GM18951 (cell line): ENCODE measurements around the gene MAP1LC3B2.

Source experiments
- POLR2A ChIP-seq: IDR thresholded peaks from 4 replicates; pipeline ENCODE4 v1.6.1; 2011; ENCODE audit warnings: mild to moderate bottlenecking; ENCODE audit not compliant: insufficient read length, insufficient read depth; ENCODE audit errors: extremely low read depth
- in situ Hi-C: fragments of 300-500 bp; cut with MboI; formaldehyde crosslinking; loops from one replicate; pipeline ENCODE4 v1.12.0; 2022; ENCODE audit warnings: low sequenced_read_pairs, mixed read lengths, inconsistent platforms; ENCODE audit not compliant: unreplicated experiment

Gene MAP1LC3B2

GRCh38 chr12:116541547-116542344, 17.4 kb upstream of the MAP1LC3B2 start:
- in situ Hi-C loops: no loop called here
- TF ChIP-seq POLR2A: no peak

- in situ Hi-C loops: no loop called here
- TF ChIP-seq POLR2A: no peak
Measured at GRCh38 chr12:116542345-116542956, 16.7 kb upstream of the MAP1LC3B2 start.

GRCh38 chr12:116544656-116545055, 14.5 kb upstream of the MAP1LC3B2 start:
- in situ Hi-C loops: no loop called here

GRCh38 chr12:116545144-116545543, 14.0 kb upstream of the MAP1LC3B2 start:
- in situ Hi-C loops: no loop called here
- no peak for TF ChIP-seq POLR2A

More at GRCh38 chr12:116544656-116545055, 14.5 kb upstream of the MAP1LC3B2 start:
- TF ChIP-seq POLR2A: no peak

GRCh38 chr12:116545936-116546335, 13.2 kb upstream of the MAP1LC3B2 start:
- in situ Hi-C loops: no loop called here
- no peak for TF ChIP-seq POLR2A

- TF ChIP-seq POLR2A: no peak
- in situ Hi-C loops: no loop called here
Measured at GRCh38 chr12:116547955-116548501, 11.2 kb upstream of the MAP1LC3B2 start.

- in situ Hi-C loops: no loop called here
- no peak for TF ChIP-seq POLR2A
Measured at GRCh38 chr12:116549993-116550392, 9.2 kb upstream of the MAP1LC3B2 start.

- TF ChIP-seq POLR2A: no peak
- in situ Hi-C loops: no loop called here
Measured at GRCh38 chr12:116551151-116551550, 8.0 kb upstream of the MAP1LC3B2 start.

- TF ChIP-seq POLR2A: no peak
- in situ Hi-C loops: no loop called here
Measured at GRCh38 chr12:116551619-116551951, 7.6 kb upstream of the MAP1LC3B2 start.

GRCh38 chr12:116551952-116552772, 7.0 kb upstream of the MAP1LC3B2 start:
- no peak for TF ChIP-seq POLR2A
- in situ Hi-C loops: no loop called here

- in situ Hi-C loops: no loop called here
- no peak for TF ChIP-seq POLR2A
Measured at GRCh38 chr12:116552773-116553373, 6.3 kb upstream of the MAP1LC3B2 start.

GRCh38 chr12:116556356-116556952, 2.7 kb upstream of the MAP1LC3B2 start:
- in situ Hi-C loops: no loop called here
- no peak for TF ChIP-seq POLR2A
